Measurements from ENCODE around the gene KCNMB1.

The KCNMB1 gene

GRCh38 chr5:170375283-170375682, 13.9 kb downstream of the KCNMB1 start:
- DNase-seq (ENCODE audit: low spot score) = no peak

DNA sequence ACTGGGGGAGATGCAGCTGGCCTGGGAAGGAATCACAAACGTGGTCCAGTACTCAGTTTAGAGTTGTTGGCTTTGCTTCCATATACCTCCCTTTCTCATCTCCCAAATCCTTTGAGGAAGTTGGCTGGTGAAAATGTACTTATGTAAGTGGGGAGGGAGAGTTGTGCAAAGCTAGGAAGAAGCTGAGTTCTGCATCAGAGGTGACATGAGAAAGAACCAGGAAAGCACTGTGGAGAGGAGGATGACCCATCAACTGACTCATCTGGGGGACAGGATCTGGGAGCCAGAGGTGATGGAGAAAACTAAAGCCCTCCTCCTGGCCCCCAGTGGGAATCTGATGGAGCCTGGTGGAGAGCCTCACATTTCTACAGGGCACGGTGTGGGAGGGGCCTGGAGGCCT, 16.2 kb downstream of the KCNMB1 start:
- DNase-seq (ENCODE audit: low spot score) = no peak

GRCh38 chr5:170368586-170368985, 20.6 kb downstream of the KCNMB1 start:
- DNase-seq (ENCODE audit: low spot score) = no peak

- DNase-seq (ENCODE audit: low spot score) = no peak
These were observed 22.9 kb downstream of the KCNMB1 start for GRCh38 chr5:170366276-170366675.

DNA sequence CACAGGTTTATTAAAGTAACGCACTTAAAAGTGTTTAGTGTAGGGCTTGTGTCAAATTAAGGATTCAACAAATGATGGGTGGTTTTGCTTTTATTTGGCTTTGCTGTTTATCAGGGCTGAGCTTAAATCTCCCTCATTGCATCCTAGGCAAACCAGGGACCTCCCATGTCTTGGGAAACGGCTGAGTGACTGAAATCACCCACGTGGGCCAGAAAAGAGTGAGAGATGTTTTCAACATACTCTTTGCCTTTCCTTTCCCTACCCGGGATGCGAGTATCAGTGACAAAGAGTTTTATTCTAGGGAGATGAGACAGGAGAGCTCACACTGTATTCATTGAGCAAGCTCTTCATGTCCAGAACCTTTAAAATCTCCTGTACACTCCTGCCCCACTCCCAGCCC, 23.3 kb downstream of the KCNMB1 start:
- no peak for DNase-seq (ENCODE audit: low spot score)

DNA sequence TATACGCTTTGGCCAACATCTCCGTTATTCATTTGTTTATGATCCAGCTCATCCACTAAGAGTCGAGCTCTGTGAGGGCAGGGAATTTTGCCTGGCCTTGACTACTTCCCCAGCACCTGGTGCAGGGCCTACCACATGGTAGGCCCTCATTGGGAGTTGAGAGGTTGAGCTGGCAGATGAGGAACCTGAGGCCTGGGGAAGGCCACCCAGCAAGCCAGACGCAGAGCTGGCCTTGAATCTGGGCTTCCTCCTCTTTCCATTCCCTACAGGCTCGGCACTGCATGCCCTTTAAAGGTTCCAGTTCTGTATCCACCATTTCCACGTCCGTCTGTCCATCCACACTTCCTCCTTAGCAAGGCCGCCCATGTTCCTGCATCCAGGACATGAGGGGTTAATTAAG, 24.2 kb downstream of the KCNMB1 start:
- DNase-seq (ENCODE audit: low spot score) = no peak

DNA sequence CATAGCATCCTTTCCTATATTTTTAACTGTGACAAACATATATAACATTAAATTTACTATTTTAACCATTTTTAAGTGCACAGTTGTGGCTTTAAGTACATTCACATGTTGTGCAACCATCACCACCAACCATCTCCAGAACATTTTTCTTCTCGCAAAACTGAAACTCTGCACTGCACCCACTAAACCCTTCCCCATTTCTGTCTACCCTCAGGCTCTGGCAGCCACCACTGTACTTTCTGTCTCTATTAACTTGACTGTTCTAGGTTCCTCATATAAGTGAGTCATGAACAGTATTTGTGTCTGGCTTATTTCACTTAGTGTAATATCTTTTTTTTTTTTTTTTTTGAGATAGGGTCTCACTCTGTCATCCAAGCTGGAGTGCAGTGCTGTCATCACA, 25.5 kb downstream of the KCNMB1 start:
- DNase-seq (ENCODE audit: low spot score) = no peak

GRCh38 chr5:170362656-170363055, 26.5 kb downstream of the KCNMB1 start:
- DNase-seq (ENCODE audit: low spot score) = no peak

DNA sequence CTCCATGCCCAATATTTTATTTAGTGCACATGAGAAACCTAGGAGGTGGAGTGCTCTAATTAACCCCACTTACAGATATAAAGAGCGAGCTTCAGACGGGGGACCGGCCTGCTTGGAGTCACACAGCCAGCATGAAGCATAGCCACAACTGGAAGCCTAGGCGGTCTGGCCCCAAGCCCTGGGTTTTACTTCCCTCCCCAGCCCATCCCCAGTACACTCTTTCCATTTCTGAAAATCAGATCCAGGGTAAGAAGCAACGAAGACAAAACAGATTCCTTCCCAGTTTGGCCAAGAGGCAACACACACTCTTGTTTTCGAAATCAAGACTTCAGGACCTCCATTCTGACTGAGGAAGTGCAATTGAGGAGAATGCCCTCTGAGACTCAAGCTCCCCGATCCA, 27.1 kb downstream of the KCNMB1 start:
- DNase-seq (ENCODE audit: low spot score) = no peak

- no peak for DNase-seq (ENCODE audit: low spot score)
These were observed 27.6 kb downstream of the KCNMB1 start for GRCh38 chr5:170361616-170362015.

- no peak for DNase-seq (ENCODE audit: low spot score)
These were observed 28.1 kb downstream of the KCNMB1 start for GRCh38 chr5:170361116-170361515.

GRCh38 chr5:170360709-170361108, 28.5 kb downstream of the KCNMB1 start:
- no peak for DNase-seq (ENCODE audit: low spot score)

DNA sequence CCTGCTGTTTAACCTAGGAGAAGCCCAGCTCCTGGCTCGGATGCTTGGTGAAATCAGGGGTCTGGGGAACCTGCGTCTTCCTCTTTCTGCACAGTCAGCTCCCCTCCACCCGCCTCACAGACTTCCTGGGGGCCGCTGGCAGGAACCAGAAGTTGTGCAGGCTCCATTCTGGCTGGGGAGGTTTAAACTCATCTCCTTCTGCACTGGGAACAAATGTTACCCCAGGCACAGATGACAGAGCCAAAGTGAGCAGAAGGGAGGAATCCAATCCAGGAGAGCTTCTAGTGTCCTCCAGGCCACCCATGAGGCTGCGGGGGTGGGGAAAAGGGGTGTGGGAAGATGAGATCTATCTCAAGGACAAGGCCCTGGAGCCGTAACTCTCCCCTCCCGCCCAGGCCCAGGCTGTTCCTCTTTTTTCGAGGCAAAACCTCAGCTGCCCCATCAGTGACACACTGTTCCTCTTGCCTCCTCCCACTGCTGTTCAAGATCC, 31.2 kb downstream of the KCNMB1 start:
- no peak for DNase-seq (ENCODE audit: low spot score)

DNA sequence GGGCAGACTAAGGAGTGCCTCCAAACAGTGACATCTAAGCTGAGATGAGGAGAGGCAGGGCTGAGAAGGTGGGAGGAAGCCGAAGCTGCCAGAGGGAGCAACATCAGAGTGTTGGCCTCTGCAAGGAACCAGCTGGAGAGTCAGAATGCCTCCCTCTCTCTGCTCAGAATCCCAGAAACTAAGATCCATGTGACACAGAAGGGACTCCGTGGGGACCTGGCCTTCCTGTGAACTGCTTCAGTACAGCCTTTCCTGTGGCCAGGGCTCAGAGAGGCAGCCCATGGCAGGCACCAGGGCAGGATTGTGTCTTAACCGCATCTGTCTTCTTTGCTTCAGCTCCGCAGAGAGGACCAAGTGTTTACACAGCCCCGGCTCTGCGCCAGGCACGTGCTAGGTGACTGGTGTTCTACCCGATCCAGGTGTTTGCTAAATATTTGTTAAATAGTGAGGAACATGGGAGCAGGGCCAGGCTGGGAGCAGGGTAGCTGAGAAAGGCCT, 33.5 kb downstream of the KCNMB1 start:
- DNase-seq (ENCODE audit: low spot score) = no peak

- no peak for DNase-seq (ENCODE audit: low spot score)
These were observed 35.2 kb downstream of the KCNMB1 start for GRCh38 chr5:170353961-170354360.

DNA sequence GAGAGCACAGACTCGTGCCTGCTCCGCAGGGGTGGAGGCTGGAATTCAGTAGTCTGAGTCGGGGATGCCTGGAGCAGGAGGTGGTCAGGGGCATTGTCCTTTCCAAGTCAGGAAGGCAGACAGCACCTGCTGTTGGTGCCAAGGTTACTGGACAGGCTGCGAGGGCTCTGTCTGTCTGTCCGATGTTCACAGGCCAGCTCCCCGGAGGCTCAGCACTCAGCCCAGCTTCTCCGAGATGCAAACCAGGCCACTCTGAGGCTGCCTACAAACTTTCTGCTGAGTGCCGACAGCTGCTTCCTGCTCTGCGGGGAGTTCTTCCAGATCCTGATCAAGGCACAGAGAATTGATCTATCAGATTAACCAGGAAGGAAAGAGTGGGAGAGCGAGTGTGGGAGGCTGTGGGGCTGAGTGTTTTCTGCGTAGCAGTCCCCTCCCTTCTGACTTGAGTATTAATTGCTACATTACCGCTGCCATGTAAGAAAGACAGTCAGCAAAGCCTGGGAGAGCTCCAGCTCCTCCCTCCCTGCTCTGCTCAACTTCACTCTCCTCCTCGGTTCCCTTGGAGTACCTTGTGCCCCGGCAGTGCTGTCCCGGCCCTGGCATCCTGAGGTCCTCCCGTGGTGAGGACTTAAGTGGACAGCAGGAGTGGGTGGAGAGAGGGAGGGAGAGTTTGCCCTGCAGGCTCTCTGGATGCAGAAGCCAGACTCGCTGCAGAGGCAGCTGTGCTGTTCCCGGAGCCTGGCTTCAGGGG, 36.0 kb downstream of the KCNMB1 start:
- DNase-seq (ENCODE audit: low spot score) = no peak

- no peak for DNase-seq (ENCODE audit: low spot score)
These were observed 41.0 kb downstream of the KCNMB1 start for GRCh38 chr5:170348137-170348633.

GRCh38 chr5:170347022-170347567, 42.1 kb downstream of the KCNMB1 start:
- no peak for DNase-seq (ENCODE audit: low spot score)

DNA sequence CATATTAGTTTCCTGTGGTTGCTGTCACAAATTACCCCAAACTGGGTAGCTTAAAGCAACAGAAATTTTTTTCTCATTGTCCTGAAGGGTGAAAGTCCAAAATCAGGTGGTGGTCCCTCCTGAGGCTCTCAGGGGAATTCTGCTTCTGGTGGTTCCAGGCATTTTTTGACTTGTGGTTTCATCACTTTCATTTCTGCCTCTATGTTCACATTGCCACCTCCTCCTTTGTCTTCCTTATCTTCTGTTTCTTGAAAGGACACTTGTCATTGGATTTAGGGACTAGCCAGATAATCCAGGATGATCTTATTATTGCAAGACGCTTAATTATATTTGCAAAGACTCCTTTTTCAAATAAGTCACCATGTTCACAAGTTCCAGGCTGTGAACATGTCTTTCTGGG, 43.2 kb downstream of the KCNMB1 start:
- DNase-seq (ENCODE audit: low spot score) = no peak

DNA sequence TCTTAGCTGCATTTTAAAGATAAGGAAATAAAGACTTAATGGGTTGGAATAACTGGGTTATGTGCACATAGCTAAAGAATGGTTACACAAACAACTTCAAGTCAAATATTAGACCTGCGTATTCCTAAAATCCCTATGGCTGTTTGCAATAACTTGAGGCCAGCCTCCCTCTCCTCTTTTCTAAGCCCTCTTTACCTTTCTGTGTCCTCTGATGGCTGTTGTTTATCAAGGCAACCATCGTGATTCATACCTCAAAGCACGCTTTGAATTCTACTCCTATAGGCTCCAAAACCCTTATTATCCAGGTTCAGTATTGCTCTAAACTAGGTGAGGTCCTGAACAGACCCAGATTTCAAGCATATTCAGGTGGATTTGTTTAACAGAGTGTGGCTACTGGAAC, 46.0 kb downstream of the KCNMB1 start:
- no peak for DNase-seq (ENCODE audit: low spot score)

GRCh38 chr5:170342153-170342725, 46.9 kb downstream of the KCNMB1 start:
- no peak for DNase-seq (ENCODE audit: low spot score)

GRCh38 chr5:170341545-170341944, 47.6 kb downstream of the KCNMB1 start:
- DNase-seq (ENCODE audit: low spot score) = no peak

- no peak for DNase-seq (ENCODE audit: low spot score)
These were observed 49.4 kb downstream of the KCNMB1 start for GRCh38 chr5:170339780-170340167.
